ENCODE data around the gene NGEF.

The NGEF gene

DNA sequence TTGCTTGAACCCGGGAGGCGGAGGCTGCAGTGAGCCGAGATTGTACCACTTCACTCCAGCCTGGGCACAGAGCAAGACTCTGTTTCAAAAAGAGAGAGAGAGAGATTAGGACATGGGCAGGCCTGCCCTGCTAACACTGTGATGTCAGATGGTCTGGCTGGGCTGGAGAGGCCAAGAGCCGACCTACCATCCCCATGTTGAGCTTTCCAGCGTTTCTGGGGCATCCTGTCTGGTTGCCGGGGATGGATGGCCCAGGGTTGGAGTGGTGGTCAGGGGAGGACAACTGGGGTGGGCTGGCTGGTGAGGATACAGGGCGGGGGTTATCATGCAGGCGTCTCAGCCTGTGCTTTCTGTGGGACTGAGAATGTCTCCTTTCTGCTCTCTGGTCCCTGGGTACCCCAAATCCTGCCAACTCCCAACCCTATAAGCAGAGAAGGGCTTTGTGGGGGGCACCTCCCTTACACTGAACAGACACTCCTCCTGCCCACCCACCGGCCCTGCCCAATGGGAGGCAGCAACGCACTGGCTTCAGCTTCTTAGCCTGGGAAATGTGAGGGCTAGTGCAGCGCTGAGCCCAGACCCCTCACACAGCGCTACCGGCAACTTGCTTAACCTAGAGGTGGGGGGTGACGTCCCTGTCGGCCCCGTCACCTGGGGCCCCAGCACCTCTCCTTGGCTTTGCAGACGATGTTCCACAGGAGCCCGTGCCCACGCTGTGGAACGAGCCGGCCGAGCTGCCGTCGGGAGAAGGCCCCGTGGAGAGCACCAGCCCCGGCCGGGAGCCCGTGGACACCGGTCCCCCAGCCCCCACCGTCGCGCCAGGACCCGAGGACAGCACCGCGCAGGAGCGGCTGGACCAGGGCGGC lies 137.6 kb downstream of the NGEF start:
- Histone ChIP-seq H3K27ac (ENCODE audit: extremely low read depth, low read depth, low read length) (no peak overlapping the region), H3K4me1 (ENCODE audit: control insufficient read depth, insufficient read depth, low read length) (no peaks in the 10 kb centered on the region), H3K9me3 (ENCODE audit: control insufficient read depth, insufficient read depth, low read depth, low read length) (no peaks in the 10 kb centered on the region), H3K4me3 (ENCODE audit: low read depth, low read length) (no peak overlapping the region), H3K36me3 (ENCODE audit: control insufficient read depth in 2 of 2, insufficient read depth in 1 of 2, low read length in 2 of 2) (peaks cover 0 to 23% of the 10 kb centered on the region in 2 experiments; a peak in 1 of 3 replicates)
- ChIA-PET CTCF (interaction anchor here (0.5 to 1.1 kb wide), 3 partner anchors 17 to 260 kb away, joined by 3 read pairs; no protein-coding TSS in a partner anchor), POLR2A (no interaction called here)
- no peak for TF ChIP-seq ZNF549 (tag by site-specific recombination; IDR thresholded peaks at IDR 0.05)
- TF ChIP-seq PRDM1 (tag by site-specific recombination; IDR thresholded peaks at IDR 0.05) = no peak

- H3K4me3 ChIP-seq (ENCODE audit: low read depth, low read length) = no peak overlapping the region
- POLR2A ChIA-PET = no interaction called here
- CTCF ChIA-PET = interaction anchor here (1.1 kb wide), 1 partner anchor 16 kb away, joined by 3 read pairs; no protein-coding TSS in a partner anchor
- H3K27ac ChIP-seq (ENCODE audit: extremely low read depth, low read depth, low read length) = no peak overlapping the region
- peaks cover 0 to 23% of the 10 kb centered on the region in 2 experiments; a peak in 1 of 3 replicates for H3K36me3 ChIP-seq (ENCODE audit: control insufficient read depth in 2 of 2, insufficient read depth in 1 of 2, low read length in 2 of 2)
- H3K4me1 ChIP-seq (ENCODE audit: control insufficient read depth, insufficient read depth, low read length) = no peaks in the 10 kb centered on the region
- H3K9me3 ChIP-seq (ENCODE audit: control insufficient read depth, insufficient read depth, low read depth, low read length) = no peaks in the 10 kb centered on the region
- TF ChIP-seq, protein P1, sequence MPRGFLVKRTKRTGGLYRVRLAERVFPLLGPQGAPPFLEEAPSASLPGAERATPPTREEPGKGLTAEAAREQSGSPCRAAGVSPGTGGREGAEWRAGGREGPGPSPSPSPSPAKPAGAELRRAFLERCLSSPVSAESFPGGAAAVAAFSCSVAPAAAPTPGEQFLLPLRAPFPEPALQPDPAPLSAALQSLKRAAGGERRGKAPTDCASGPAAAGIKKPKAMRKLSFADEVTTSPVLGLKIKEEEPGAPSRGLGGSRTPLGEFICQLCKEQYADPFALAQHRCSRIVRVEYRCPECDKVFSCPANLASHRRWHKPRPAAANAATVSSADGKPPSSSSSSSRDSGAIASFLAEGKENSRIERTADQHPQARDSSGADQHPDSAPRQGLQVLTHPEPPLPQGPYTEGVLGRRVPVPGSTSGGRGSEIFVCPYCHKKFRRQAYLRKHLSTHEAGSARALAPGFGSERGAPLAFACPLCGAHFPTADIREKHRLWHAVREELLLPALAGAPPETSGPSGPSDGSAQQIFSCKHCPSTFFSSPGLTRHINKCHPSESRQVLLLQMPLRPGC (tag by site-specific recombination; IDR thresholded peaks at IDR 0.05) = no peak
- TF ChIP-seq ZNF138 (tag by site-specific recombination; IDR thresholded peaks at IDR 0.05; ENCODE audit: borderline replicate concordance) = no peak
- TF ChIP-seq ZNF707 (tag by site-specific recombination; IDR thresholded peaks at IDR 0.05) = no peak
- TF ChIP-seq KLF9 (tag by site-specific recombination; IDR thresholded peaks at IDR 0.05; ENCODE audit: low read depth) = no peak
- no peak for TF ChIP-seq REST (tag by site-specific recombination; IDR thresholded peaks at IDR 0.05)
- TF ChIP-seq ZNF692 (tag by site-specific recombination; IDR thresholded peaks at IDR 0.05) = no peak
- TF ChIP-seq ZFHX2 (tag by site-specific recombination; conservative IDR thresholded peaks at IDR 0.05) = no peak
- no peak for TF ChIP-seq ZBTB20 (tag by site-specific recombination; IDR thresholded peaks at IDR 0.05)
- TF ChIP-seq, protein P2, sequence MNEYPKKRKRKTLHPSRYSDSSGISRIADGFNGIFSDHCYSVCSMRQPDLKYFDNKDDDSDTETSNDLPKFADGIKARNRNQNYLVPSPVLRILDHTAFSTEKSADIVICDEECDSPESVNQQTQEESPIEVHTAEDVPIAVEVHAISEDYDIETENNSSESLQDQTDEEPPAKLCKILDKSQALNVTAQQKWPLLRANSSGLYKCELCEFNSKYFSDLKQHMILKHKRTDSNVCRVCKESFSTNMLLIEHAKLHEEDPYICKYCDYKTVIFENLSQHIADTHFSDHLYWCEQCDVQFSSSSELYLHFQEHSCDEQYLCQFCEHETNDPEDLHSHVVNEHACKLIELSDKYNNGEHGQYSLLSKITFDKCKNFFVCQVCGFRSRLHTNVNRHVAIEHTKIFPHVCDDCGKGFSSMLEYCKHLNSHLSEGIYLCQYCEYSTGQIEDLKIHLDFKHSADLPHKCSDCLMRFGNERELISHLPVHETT (tag by site-specific recombination; IDR thresholded peaks at IDR 0.05) = no peak
- no peak for TF ChIP-seq ELK4 (IDR thresholded peaks at IDR 0.05; ENCODE audit: borderline replicate concordance, low read depth, low read length)
- no peak for TF ChIP-seq ZNF169 (tag by site-specific recombination; IDR thresholded peaks at IDR 0.05)
- TF ChIP-seq ZFP69B (tag by site-specific recombination; IDR thresholded peaks at IDR 0.05) = no peak
- no peak for TF ChIP-seq ZNF544 (tag by site-specific recombination; IDR thresholded peaks at IDR 0.05)
- TF ChIP-seq ZNF23 (tag by site-specific recombination; IDR thresholded peaks at IDR 0.05; ENCODE audit: borderline replicate concordance) = no peak
- TF ChIP-seq ZNF548 (tag by site-specific recombination; IDR thresholded peaks at IDR 0.05) = no peak
- TF ChIP-seq ZNF335 (tag by site-specific recombination; conservative IDR thresholded peaks at IDR 0.05) = no peak
- TF ChIP-seq FEZF1 (tag by site-specific recombination; IDR thresholded peaks at IDR 0.05) = no peak
- TF ChIP-seq ZNF473 (tag by site-specific recombination; IDR thresholded peaks at IDR 0.05) = no peak
These were observed 138.3 kb downstream of the NGEF start for GRCh38 chr2:232874677-232875223.

All from HEK293 (cell line).